ENCODE data around the gene KCNQ5. TPM values are rescaled to one million over a fixed set of nuclear protein-coding genes. Genes with fewer than 3 reads are reported as not detected.

Gene KCNQ5
- total and polyA plus RNA-seq, 10 of the 15 experiments (the other 5 are each of a cell fraction or from before 2014, with no cell fraction given): 0.60 to 16.2 (median 3.2) TPM

DNA sequence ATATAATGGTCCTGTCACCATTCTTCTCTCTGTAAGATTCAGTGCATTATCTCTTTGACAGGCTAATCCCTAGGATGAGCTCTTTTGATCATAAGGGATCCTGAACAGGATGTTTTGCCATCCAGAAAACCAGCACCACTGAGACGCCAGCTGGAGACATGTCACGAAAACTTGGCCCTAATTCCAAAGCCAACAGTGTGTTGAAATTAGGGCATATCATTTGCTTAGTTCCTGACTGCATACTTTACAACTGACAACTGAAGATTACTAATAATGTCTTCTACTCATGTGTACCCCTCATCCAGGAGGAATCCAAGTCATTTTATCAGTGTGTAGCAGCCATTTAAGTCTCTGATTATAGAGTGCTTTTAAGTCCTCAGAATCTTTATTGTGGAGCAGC is 243.6 kb downstream of the KCNQ5 start:
- no TSS peak for BruUV-seq (replicated peaks)
- ChIA-PET POLR2A (interaction anchor here (0.5 kb wide), 1 partner anchor 234 kb away, joined by 3 read pairs; no protein-coding TSS in a partner anchor), CTCF (no interaction called here), RAD21 (ENCODE audit: unreplicated experiment) (no interaction called here), SMC1A (ENCODE audit: uncharacterized antibody, unreplicated experiment) (interaction anchor here (1.2 kb wide), 1 partner anchor 21 kb away, joined by 3 read pairs; no protein-coding TSS in a partner anchor)
- Histone ChIP-seq H3K4me3 (no peak overlapping the region), H3K4me1 (ENCODE audit: control insufficient read depth, insufficient read depth, low read length) (no peaks in the 10 kb centered on the region), H3K27ac (ENCODE audit: control insufficient read depth, insufficient read depth) (no peak overlapping the region), H3K79me2 (ENCODE audit: control insufficient read depth, insufficient read depth, low read length) (no peaks in the 10 kb centered on the region), H3K4me2 (ENCODE audit: control insufficient read depth, insufficient read depth) (no peak overlapping the region), H4K20me1 (ENCODE audit: control insufficient read depth, insufficient read depth) (no peaks in the 10 kb centered on the region), H3K9ac (ENCODE audit: control insufficient read depth, insufficient read depth, low read length) (no peak overlapping the region), H3K9me3 (replicated peaks; ENCODE audit: control insufficient read depth, insufficient read depth, low read length) (no peaks in the 10 kb centered on the region), H2AFZ (ENCODE audit: control insufficient read depth, low read depth, low read length) (no peak overlapping the region), H3K27me3 (replicated peaks in 1 of 2; ENCODE audit: control insufficient read depth in 2 of 2, insufficient read depth in 2 of 2, low read length in 1 of 2) (no peaks in the 10 kb centered on the region), H3K36me3 (ENCODE audit: control insufficient read depth in 2 of 2, insufficient read depth in 2 of 2, low read length in 1 of 2) (no peaks in the 10 kb centered on the region)
- in situ Hi-C loops (cut with MboI) (no loop called here), intact Hi-C loops (cut with micrococcal nuclease; ENCODE audit: unreplicated experiment) (no loop called here)
- 100% methylated on average over 2 of the region's 2 CpGs for WGBS (ENCODE audit: insufficient coverage, insufficient replicate concordance, low lambda C conversion rate, missing lambda C conversion rate)
- ATAC-seq: no peak
- no peak for FAIRE-seq
- DNase-seq (ENCODE audit: low read depth, low spot score): no peak
- TF ChIP-seq IRF4 (IDR thresholded peaks at IDR 0.05; ENCODE audit: low read depth, low read length) (no peak), BMI1 (IDR thresholded peaks at IDR 0.05; ENCODE audit: borderline replicate concordance) (no peak), SMC3 (IDR thresholded peaks at IDR 0.05; ENCODE audit: borderline replicate concordance, low read length) (no peak), SUZ12 (IDR thresholded peaks at IDR 0.05; ENCODE audit: unreplicated experiment) (no peak), NR2C1 (IDR thresholded peaks at IDR 0.05) (no peak), NFXL1 (IDR thresholded peaks at IDR 0.05; ENCODE audit: borderline replicate concordance) (no peak), NR2F1 (conservative IDR thresholded peaks at IDR 0.05) (no peak), IKZF1 (conservative IDR thresholded peaks at IDR 0.05) (no peak), SIX5 (IDR thresholded peaks at IDR 0.05; ENCODE audit: low read depth, low read length, severe bottlenecking) (no peak), SMAD5 (IDR thresholded peaks at IDR 0.05; ENCODE audit: low read depth) (no peak)
- TF ChIP-seq, protein P1, sequence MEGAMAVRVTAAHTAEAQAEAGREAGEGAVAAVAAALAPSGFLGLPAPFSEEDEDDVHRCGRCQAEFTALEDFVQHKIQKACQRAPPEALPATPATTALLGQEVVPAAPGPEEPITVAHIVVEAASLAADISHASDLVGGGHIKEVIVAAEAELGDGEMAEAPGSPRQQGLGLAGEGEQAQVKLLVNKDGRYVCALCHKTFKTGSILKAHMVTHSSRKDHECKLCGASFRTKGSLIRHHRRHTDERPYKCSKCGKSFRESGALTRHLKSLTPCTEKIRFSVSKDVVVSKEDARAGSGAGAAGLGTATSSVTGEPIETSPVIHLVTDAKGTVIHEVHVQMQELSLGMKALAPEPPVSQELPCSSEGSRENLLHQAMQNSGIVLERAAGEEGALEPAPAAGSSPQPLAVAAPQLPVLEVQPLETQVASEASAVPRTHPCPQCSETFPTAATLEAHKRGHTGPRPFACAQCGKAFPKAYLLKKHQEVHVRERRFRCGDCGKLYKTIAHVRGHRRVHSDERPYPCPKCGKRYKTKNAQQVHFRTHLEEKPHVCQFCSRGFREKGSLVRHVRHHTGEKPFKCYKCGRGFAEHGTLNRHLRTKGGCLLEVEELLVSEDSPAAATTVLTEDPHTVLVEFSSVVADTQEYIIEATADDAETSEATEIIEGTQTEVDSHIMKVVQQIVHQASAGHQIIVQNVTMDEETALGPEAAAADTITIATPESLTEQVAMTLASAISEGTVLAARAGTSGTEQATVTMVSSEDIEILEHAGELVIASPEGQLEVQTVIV (IDR thresholded peaks at IDR 0.05; ENCODE audit: borderline replicate concordance, partially characterized antibody): no peak
- TF ChIP-seq, protein P2, sequence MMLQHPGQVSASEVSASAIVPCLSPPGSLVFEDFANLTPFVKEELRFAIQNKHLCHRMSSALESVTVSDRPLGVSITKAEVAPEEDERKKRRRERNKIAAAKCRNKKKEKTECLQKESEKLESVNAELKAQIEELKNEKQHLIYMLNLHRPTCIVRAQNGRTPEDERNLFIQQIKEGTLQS (IDR thresholded peaks at IDR 0.05; ENCODE audit: borderline replicate concordance, extremely low read depth, low read depth, low read length): no peak
- TF ChIP-seq, protein P3, sequence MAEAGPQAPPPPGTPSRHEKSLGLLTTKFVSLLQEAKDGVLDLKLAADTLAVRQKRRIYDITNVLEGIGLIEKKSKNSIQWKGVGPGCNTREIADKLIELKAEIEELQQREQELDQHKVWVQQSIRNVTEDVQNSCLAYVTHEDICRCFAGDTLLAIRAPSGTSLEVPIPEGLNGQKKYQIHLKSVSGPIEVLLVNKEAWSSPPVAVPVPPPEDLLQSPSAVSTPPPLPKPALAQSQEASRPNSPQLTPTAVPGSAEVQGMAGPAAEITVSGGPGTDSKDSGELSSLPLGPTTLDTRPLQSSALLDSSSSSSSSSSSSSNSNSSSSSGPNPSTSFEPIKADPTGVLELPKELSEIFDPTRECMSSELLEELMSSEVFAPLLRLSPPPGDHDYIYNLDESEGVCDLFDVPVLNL (IDR thresholded peaks at IDR 0.05; ENCODE audit: low read depth, low read length): no peak
- TF ChIP-seq, protein P4, sequence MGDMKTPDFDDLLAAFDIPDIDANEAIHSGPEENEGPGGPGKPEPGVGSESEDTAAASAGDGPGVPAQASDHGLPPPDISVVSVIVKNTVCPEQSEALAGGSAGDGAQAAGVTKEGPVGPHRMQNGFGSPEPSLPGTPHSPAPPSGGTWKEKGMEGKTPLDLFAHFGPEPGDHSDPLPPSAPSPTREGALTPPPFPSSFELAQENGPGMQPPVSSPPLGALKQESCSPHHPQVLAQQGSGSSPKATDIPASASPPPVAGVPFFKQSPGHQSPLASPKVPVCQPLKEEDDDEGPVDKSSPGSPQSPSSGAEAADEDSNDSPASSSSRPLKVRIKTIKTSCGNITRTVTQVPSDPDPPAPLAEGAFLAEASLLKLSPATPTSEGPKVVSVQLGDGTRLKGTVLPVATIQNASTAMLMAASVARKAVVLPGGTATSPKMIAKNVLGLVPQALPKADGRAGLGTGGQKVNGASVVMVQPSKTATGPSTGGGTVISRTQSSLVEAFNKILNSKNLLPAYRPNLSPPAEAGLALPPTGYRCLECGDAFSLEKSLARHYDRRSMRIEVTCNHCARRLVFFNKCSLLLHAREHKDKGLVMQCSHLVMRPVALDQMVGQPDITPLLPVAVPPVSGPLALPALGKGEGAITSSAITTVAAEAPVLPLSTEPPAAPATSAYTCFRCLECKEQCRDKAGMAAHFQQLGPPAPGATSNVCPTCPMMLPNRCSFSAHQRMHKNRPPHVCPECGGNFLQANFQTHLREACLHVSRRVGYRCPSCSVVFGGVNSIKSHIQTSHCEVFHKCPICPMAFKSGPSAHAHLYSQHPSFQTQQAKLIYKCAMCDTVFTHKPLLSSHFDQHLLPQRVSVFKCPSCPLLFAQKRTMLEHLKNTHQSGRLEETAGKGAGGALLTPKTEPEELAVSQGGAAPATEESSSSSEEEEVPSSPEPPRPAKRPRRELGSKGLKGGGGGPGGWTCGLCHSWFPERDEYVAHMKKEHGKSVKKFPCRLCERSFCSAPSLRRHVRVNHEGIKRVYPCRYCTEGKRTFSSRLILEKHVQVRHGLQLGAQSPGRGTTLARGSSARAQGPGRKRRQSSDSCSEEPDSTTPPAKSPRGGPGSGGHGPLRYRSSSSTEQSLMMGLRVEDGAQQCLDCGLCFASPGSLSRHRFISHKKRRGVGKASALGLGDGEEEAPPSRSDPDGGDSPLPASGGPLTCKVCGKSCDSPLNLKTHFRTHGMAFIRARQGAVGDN (IDR thresholded peaks at IDR 0.05): no peak
- TF ChIP-seq, protein P5, sequence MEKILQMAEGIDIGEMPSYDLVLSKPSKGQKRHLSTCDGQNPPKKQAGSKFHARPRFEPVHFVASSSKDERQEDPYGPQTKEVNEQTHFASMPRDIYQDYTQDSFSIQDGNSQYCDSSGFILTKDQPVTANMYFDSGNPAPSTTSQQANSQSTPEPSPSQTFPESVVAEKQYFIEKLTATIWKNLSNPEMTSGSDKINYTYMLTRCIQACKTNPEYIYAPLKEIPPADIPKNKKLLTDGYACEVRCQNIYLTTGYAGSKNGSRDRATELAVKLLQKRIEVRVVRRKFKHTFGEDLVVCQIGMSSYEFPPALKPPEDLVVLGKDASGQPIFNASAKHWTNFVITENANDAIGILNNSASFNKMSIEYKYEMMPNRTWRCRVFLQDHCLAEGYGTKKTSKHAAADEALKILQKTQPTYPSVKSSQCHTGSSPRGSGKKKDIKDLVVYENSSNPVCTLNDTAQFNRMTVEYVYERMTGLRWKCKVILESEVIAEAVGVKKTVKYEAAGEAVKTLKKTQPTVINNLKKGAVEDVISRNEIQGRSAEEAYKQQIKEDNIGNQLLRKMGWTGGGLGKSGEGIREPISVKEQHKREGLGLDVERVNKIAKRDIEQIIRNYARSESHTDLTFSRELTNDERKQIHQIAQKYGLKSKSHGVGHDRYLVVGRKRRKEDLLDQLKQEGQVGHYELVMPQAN (conservative IDR thresholded peaks at IDR 0.05): no peak

Measured in GM12878 (cell line).